Mesenchymal stem cell (in vitro differentiated cells and primary cell): ENCODE results near the gene C1QTNF4.

ENCODE experiments used
- DNase-seq: peaks from one replicate; pipeline ENCODE4 v3.0.0-alpha.2; 2013
- H2AFZ ChIP-seq: one replicate; pipeline ENCODE4 v1.6.1; 2013; ENCODE audit warnings: low read depth, mild to moderate bottlenecking, control low read depth, inconsistent platforms, low read length, moderate library complexity
- H2AK5ac ChIP-seq: 2 replicates; pipeline ENCODE4 v1.6.1; 2013; ENCODE audit warnings: low read length, moderate library complexity, mild to moderate bottlenecking, inconsistent platforms; ENCODE audit not compliant: severe bottlenecking
- H2BK120ac ChIP-seq: one replicate; pipeline ENCODE4 v1.6.1; 2013; ENCODE audit warnings: low read depth, mild to moderate bottlenecking, inconsistent platforms, low read length, moderate library complexity
- H2BK12ac ChIP-seq, 2 experiments: one replicate each; pipeline ENCODE4 v1.6.1; 2013; ENCODE audit warnings: inconsistent platforms in 2 of 2, low read length in 2 of 2, mild to moderate bottlenecking in 2 of 2, moderate library complexity in 2 of 2, control low read depth in 1 of 2
- H2BK15ac ChIP-seq: one replicate; pipeline ENCODE4 v1.6.1; 2013; ENCODE audit warnings: mild to moderate bottlenecking, low read depth, inconsistent platforms; ENCODE audit not compliant: poor library complexity, severe bottlenecking
- H2BK5ac ChIP-seq: 2 replicates; pipeline ENCODE4 v1.6.1; 2013; ENCODE audit warnings: low read depth, mild to moderate bottlenecking, low read length, control low read depth, inconsistent platforms; ENCODE audit not compliant: poor library complexity, severe bottlenecking
- H3K14ac ChIP-seq, 2 experiments: one replicate each; pipeline ENCODE4 v1.6.1; 2013; ENCODE audit warnings: inconsistent platforms in 2 of 2, low read length in 2 of 2, control low read depth in 1 of 2, mild to moderate bottlenecking in 1 of 2, moderate library complexity in 1 of 2
- H3K18ac ChIP-seq, 2 experiments: one replicate each; pipeline ENCODE4 v1.6.1; 2013; ENCODE audit warnings: inconsistent platforms in 2 of 2, low read length in 2 of 2, control low read depth in 1 of 2, low read depth in 1 of 2, mild to moderate bottlenecking in 1 of 2
- H3K23ac ChIP-seq, 2 experiments: one replicate each; pipeline ENCODE4 v1.6.1; 2013; ENCODE audit warnings: inconsistent platforms in 2 of 2, low read length in 2 of 2, mild to moderate bottlenecking in 2 of 2, moderate library complexity in 2 of 2, control low read depth in 1 of 2
- H3K27ac ChIP-seq: 2 replicates; pipeline ENCODE4 v1.5.1; 2013; ENCODE audit warnings: mild to moderate bottlenecking, moderate library complexity, low read length, control low read depth, inconsistent platforms; ENCODE audit not compliant: poor library complexity, severe bottlenecking
- H3K27me3 ChIP-seq, 2 experiments: 2 replicates each; pipeline versions ENCODE4 v1.6.1 to v1.7.0; 2013; ENCODE audit warnings: low read length in 2 of 2, mild to moderate bottlenecking in 2 of 2, moderate library complexity in 2 of 2, control low read depth in 1 of 2, inconsistent platforms in 1 of 2; ENCODE audit not compliant: control insufficient read depth in 1 of 2, insufficient read depth in 1 of 2
- H3K36me3 ChIP-seq, 2 experiments: 2 replicates each; pipeline versions ENCODE4 v1.6.1 to v1.7.0; 2013; ENCODE audit warnings: low read length in 2 of 2, control low read depth in 1 of 2, inconsistent platforms in 1 of 2, low read depth in 1 of 2, mild to moderate bottlenecking in 1 of 2; ENCODE audit not compliant: insufficient read depth in 2 of 2, control insufficient read depth in 1 of 2
- H3K4ac ChIP-seq, 2 experiments: one replicate each; pipeline ENCODE4 v1.6.1; 2013; ENCODE audit warnings: inconsistent platforms in 2 of 2, low read length in 2 of 2, mild to moderate bottlenecking in 2 of 2, moderate library complexity in 2 of 2, control low read depth in 1 of 2, low read depth in 1 of 2
- H3K4me1 ChIP-seq: 2 replicates; pipeline ENCODE4 v1.6.1; 2013; ENCODE audit warnings: low read depth, low read length, control low read depth; ENCODE audit not compliant: control insufficient read depth, insufficient read depth
- H3K4me2 ChIP-seq: 2 replicates; pipeline ENCODE4 v1.6.1; 2013; ENCODE audit warnings: low read length, mild to moderate bottlenecking, inconsistent platforms; ENCODE audit not compliant: poor library complexity, severe bottlenecking
- H3K4me3 ChIP-seq, 2 experiments: 2 replicates each; pipeline versions ENCODE4 v1.5.1 to v1.7.0; 2013; ENCODE audit warnings: low read length in 2 of 2, mild to moderate bottlenecking in 2 of 2, control low read depth in 1 of 2, low read depth in 1 of 2; ENCODE audit not compliant: insufficient read depth in 1 of 2
- H3K79me1 ChIP-seq: replicated peaks from 2 replicates; pipeline ENCODE4 v1.6.1; 2013; ENCODE audit warnings: mild to moderate bottlenecking, control low read depth, low read length, inconsistent platforms; ENCODE audit not compliant: poor library complexity, severe bottlenecking
- H3K9ac ChIP-seq: 2 replicates; pipeline ENCODE4 v1.7.0; 2013; ENCODE audit warnings: mild to moderate bottlenecking, low read length, moderate library complexity
- H3K9me3 ChIP-seq: 2 replicates; pipeline ENCODE4 v1.7.0; 2013; ENCODE audit warnings: mild to moderate bottlenecking, low read length; ENCODE audit not compliant: control insufficient read depth
- H4K8ac ChIP-seq: one replicate; pipeline ENCODE4 v1.6.1; 2013; ENCODE audit warnings: inconsistent platforms, mild to moderate bottlenecking, low read length, moderate library complexity
- H4K91ac ChIP-seq: one replicate; pipeline ENCODE4 v1.6.1; 2013; ENCODE audit warnings: mild to moderate bottlenecking, low read length, inconsistent platforms
- WGBS: methylation state at CpG from one replicate; pipeline ENCODE4 v1.1.7; 2013; ENCODE audit warnings: mixed read lengths; 5-methylcytosine and 5-hydroxymethylcytosine counted together

Gene C1QTNF4

GRCh38 chr11:47569646-47570045, 24.6 kb downstream of the C1QTNF4 start:
- Histone ChIP-seq H2AFZ (no peak overlapping the region), H3K14ac (no peak overlapping the region), H2BK5ac (no peak overlapping the region), H3K4ac (no peak overlapping the region), H3K79me1 (peaks cover 30% of the 10 kb centered on the region), H4K91ac (no peak overlapping the region), H2BK120ac (no peak overlapping the region), H2BK15ac (no peak overlapping the region), H3K4me3 (no peak overlapping the region), H3K4me2 (no peak overlapping the region), H3K9me3 (no peaks in the 10 kb centered on the region), H2AK5ac (no peak overlapping the region), H3K27ac (no peak overlapping the region), H3K27me3 (no peaks in the 10 kb centered on the region), H3K9ac (no peak overlapping the region), H2BK12ac (no peak overlapping the region), H3K18ac (no peak overlapping the region), H3K36me3 (peaks cover 31 to 49% of the 10 kb centered on the region in 2 experiments), H3K4me1 (peaks cover 20% of the 10 kb centered on the region), H3K23ac (no peak overlapping the region), H4K8ac (no peak overlapping the region)
- 93% methylated on average over 7 of the region's 7 CpGs for WGBS
- no peak for DNase-seq

GRCh38 chr11:47566149-47566698, 28.0 kb downstream of the C1QTNF4 start:
- Histone ChIP-seq H3K14ac (peak overlapping the region in 1 of 2 experiments; percentile 100), H3K27ac (no peak overlapping the region), H2AK5ac (no peak overlapping the region), H3K4me1 (peaks cover 8% of the 10 kb centered on the region), H3K4me2 (peak overlapping the region; percentile 90), H2BK15ac (no peak overlapping the region), H2BK120ac (no peak overlapping the region), H2BK5ac (no peak overlapping the region), H3K9ac (peak overlapping the region; percentile 93), H3K27me3 (no peaks in the 10 kb centered on the region), H3K18ac (peak overlapping the region in 1 of 2 experiments; percentile 99), H3K23ac (peak overlapping the region in 1 of 2 experiments; percentile 94), H3K4me3 (peak overlapping the region; percentile 78 to 95), H2BK12ac (no peak overlapping the region), H3K36me3 (peaks cover 13 to 17% of the 10 kb centered on the region in 2 experiments), H3K4ac (peak overlapping the region in 1 of 2 experiments; percentile 83), H4K8ac (peak overlapping the region; percentile 91), H3K9me3 (no peaks in the 10 kb centered on the region), H4K91ac (no peak overlapping the region), H2AFZ (peak overlapping the region; percentile 99), H3K79me1 (peaks cover 22% of the 10 kb centered on the region)
- WGBS: 43% methylated on average over 17 of the region's 17 CpGs
- DNase-seq: peak; percentile 25

DNA sequence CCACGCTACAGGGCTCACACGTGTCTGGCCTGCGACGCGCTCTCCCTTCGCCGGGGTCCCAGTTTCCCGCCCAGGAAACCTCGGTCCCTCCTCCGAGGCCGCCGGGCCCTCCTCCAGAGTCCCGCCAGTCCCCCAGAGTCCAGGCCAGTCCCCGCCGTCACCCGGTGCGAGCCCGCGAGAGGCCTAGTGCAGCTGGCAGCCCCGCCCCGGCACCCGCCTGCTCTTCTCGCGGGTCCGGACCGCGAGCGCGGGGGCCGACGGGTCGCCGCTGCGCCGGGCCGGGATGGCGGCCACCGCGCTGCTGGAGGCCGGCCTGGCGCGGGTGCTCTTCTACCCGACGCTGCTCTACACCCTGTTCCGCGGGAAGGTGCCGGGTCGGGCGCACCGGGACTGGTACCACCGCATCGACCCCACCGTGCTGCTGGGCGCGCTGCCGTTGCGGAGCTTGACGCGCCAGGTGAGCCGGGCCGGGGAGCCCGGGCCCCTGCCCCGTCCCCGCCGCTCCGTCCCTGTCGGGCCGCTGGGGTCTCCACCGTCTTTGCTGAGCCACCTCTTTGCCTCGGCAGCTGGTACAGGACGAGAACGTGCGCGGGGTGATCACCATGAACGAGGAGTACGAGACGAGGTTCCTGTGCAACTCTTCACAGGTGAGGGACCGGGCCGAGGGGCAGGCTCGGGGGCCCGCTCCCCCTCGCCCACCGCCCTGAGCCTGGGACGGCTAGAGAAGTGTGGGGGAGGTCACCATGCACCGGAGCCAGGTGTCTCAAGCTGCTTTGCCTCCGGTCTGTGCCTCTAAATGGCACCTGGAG, 28.7 kb downstream of the C1QTNF4 start, which contains the start of gene PTPMT1:
PTPMT1 (plus strand) TSS at position 260 of the 809 bp plus-strand sequence; CDS start at position 284, 24 bp downstream.
- Histone ChIP-seq H3K36me3 (peaks cover 13% of the 10 kb centered on the region in 2 experiments), H3K4ac (peak within 1 kb of the TSS; percentile 54 to 83), H3K4me1 (peaks cover 8% of the 10 kb centered on the region), H2BK120ac (peak within 1 kb of the TSS; percentile 35), H3K9me3 (no peaks in the 10 kb centered on the region), H3K27me3 (no peaks in the 10 kb centered on the region), H2BK15ac (peak within 1 kb of the TSS; percentile 94), H4K91ac (peak within 1 kb of the TSS; percentile 95), H3K9ac (peak within 1 kb of the TSS; percentile 93), H4K8ac (peak within 1 kb of the TSS; percentile 97), H3K4me2 (peak within 1 kb of the TSS; percentile 90), H3K27ac (no peak within 1 kb of the TSS), H3K18ac (peak within 1 kb of the TSS; percentile 84 to 99), H3K79me1 (peaks cover 19% of the 10 kb centered on the region), H3K23ac (peak within 1 kb of the TSS in 1 of 2 experiments; percentile 94), H2AFZ (peak within 1 kb of the TSS; percentile 99), H2BK5ac (no peak within 1 kb of the TSS), H3K14ac (peak within 1 kb of the TSS in 1 of 2 experiments; percentile 100), H2BK12ac (peak within 1 kb of the TSS in 1 of 2 experiments; percentile 83), H2AK5ac (no peak within 1 kb of the TSS), H3K4me3 (peak within 1 kb of the TSS; percentile 78 to 95)
- WGBS: 1% methylated on average over 69 of the region's 86 CpGs
- DNase-seq: peak; percentile 74

GRCh38 chr11:47564933-47565339, 29.3 kb downstream of the C1QTNF4 start:
- Histone ChIP-seq H2BK5ac (no peak overlapping the region), H3K4me2 (peak overlapping the region; percentile 90), H3K79me1 (peaks cover 19% of the 10 kb centered on the region), H3K4me3 (peak overlapping the region; percentile 78 to 95), H4K91ac (peak overlapping the region; percentile 22), H3K4ac (peak overlapping the region; percentile 54 to 83), H2BK120ac (no peak overlapping the region), H3K14ac (peak overlapping the region in 1 of 2 experiments; percentile 97), H2AK5ac (no peak overlapping the region), H3K4me1 (peaks cover 8% of the 10 kb centered on the region), H3K23ac (peak overlapping the region in 1 of 2 experiments; percentile 73), H4K8ac (peak overlapping the region; percentile 97), H3K27me3 (no peaks in the 10 kb centered on the region), H2BK12ac (peak overlapping the region in 1 of 2 experiments; percentile 45), H2AFZ (peak overlapping the region; percentile 66), H3K36me3 (peaks cover 7 to 11% of the 10 kb centered on the region in 2 experiments), H3K9ac (peak overlapping the region; percentile 93), H3K9me3 (no peaks in the 10 kb centered on the region), H3K18ac (peak overlapping the region; percentile 81 to 84), H3K27ac (no peak overlapping the region), H2BK15ac (no peak overlapping the region)
- 13% methylated on average over 10 of the region's 11 CpGs for WGBS
- no peak for DNase-seq
